SH-SY5Y (cell line): ENCODE measurements around the gene ACTR1B.
A peak's percentile ranks its signal among the peaks of the same experiment; 100 is the strongest.

Experiments
- GATA2 ChIP-seq: IDR thresholded peaks from 2 replicates; pipeline ENCODE4 v1.6.1; 2011; ENCODE audit warnings: mild to moderate bottlenecking, low read depth, low read length
- GATA3 ChIP-seq: IDR thresholded peaks from 2 replicates; pipeline ENCODE4 v1.6.1; 2011; ENCODE audit warnings: low read depth, mild to moderate bottlenecking, low read length, moderate library complexity

Gene ACTR1B

DNA sequence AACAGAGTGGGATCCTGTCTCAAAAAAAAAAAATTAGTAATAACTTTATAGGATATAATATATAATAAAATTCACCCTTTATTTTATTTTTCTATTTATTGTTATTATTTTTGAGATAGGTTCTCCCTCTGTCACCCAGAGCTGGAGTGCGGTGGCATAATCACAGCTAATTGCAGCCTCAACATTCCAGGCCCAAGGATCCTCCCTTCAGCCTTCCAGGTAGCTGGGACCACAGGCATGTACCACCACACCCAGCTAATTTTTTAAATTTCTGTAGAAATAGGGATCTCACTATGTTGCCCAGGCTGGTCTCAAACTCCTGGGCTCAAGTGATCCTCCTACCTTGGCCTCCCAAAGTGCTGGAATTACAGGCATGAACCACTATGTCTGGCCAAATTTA is 6.6 kb upstream of the ACTR1B start:
- no peak for TF ChIP-seq GATA3
- no peak for TF ChIP-seq GATA2

DNA sequence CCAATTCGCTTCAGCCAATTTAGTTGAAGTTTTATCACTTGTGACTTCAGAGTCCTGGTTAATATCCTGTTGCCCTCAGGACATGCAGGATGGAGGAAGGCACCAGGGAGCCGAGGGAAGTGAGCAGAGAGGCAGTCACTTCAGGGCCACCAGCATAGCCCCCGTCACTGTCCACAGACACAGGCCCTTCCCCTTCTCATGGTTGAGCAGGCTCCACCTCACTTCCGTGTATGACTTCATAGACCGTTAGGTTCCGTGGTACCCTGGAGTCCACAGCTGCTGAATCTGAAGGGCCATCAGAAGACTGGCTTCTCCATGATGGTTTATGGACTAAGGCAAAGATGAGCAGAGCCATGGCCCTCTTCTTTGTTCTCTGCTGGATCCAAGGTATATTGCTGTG is 5.6 kb upstream of the ACTR1B start, which contains the start of gene C2orf92:
Gene C2orf92, plus strand, starts transcription at position 266 of the 400 bp plus-strand sequence. Its CDS starts 76 bp downstream, at position 342.
- TF ChIP-seq GATA3 (no peak), GATA2 (no peak)

DNA sequence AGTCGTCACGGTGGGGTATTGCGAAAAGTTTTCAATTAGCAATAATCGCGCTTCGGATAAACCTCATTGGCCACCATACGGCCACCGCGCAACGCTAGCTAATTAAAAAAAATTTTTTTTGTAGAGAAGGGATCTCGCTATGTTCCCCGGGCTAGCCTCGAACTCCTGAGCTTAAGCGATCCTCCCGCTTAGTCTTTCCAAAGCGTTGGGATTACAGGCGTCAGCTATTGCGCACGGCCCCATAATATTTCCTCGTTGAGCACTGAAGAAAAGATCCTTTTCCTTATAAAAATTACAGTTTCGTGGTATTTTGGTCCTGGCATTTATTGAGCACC is 759 bp upstream of the ACTR1B start:
- TF ChIP-seq GATA3 (no peak), GATA2 (no peak)

DNA sequence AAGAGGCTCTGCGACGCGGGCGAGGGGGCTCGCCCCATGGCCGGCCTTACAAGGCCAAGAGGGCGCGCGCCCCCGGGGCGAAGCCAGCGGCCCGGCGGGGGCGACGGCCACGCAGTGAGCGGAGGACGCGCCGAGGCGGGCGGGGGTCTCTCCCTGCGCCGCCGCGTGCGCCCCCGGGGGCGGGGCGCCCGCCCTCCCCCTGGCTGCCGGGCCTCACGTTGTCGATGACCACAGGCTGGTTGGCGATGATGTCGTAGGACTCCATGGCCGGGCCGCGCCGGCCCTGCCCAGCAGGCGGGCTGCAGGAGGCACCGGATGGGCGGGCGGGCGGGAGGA is 250 bp downstream of the ACTR1B start:
- no peak for TF ChIP-seq GATA2
- no peak for TF ChIP-seq GATA3

DNA sequence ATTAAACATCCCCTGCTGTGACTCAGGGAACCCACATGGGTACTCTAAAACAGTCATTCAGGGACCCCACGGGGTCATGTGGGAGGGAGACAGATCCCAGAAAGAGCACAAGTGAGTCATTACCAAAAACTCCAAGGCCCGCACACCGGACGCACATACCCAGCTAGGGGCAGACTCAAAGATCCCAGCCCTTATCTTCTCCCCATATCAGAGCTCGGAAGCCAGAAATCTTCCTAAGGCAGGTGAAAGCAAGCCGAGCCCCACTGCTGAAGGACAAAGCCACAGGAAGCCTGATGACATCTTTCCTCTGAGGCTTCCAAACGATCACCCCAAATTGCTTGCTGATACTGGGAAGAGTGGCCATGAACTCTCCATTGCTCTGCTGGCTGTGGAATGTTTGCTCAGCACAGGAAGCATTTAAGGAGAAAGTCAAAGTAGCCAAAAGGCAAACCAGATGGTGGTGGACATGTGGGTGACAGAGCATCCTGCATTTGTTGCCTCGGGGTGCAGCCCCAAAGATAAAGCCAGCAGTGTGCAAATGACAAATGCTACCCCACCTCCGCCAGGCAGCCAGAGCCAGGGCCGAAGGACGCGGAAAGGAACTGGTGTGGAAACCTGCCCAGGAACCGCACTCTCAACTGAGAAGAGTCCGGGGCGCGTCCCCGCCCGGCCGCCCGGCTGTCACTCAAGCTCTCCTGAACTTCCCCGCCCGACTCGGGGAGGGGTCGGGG is 784 bp downstream of the ACTR1B start:
- TF ChIP-seq GATA2 (peak; percentile 27; the same call in 1 of the 2 replicates), GATA3 (no peak)

DNA sequence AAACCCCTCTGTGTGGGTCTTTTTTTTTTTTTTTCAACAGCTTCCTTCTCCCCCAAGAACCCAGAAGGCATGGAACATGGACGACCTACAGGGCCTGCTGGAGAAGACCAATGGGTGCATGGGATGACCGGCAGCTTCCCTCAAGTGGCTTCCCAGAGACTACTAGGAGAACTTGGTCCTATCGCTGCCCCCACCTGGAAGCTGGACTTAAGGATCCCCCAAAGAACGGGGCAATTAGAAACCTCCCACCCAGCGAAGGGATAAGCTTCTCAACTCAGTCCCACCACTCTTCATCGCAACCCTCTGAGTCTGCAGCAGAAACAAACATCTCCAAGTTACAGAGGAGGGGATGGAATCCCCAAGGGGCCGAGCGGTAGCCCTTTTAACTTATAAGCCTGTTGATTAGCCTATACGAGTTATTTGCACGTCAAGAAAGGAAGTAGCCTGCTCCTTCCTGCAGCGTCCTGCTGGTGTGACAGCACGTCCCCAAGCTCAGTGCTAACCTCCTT is 1.4 kb downstream of the ACTR1B start:
- TF ChIP-seq GATA2 (no peak), GATA3 (no peak)

DNA sequence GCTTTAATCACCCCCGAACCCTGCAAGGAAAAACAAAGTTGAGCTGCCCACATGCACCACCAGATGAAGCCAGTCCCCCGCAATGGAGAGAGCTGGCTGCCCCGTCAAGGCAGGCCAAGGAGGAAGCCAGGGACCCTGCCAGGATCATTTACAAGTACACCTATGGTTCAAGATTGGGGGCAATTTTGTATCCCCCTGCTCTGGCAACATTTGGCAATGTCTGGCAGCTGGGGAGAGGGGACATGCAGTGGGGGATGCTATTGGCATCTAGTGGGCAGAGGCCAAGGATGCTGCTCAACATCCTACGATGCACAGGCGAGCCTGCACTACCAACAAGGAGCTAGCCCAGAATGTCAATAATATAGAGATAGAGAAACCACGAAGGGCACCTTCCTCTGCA is 1.9 kb downstream of the ACTR1B start:
- TF ChIP-seq GATA3 (no peak), GATA2 (no peak)

DNA sequence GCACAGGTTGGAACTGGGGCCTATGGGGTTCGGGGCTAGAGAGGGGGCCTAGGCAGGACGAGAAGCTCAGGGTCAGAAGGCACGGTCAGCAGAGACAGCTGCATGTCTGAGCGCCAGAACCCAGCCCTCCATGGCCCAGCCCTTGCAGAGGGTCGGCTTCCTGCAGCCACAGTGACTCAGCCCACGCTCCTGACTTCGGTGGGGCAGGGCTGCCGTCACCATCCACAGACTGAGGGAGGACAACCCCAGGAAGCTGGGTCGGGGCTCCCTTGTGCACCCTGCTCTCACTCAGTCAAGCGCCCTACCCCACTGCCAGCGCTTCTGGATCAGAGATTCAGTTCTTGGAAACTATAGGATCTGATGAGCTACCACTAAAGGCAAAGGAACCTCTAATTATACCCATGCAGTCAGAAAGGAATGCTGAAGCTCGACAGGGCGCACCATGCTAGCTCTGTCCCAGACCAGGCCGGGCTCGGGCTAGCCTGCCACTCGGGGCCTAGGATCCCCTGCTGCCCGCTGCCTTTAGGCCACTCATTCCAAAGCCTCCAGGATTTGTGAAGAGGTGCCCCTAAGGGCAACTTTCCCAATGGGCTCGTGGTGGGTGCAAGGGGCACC is 3.0 kb downstream of the ACTR1B start:
- TF ChIP-seq GATA3 (no peak), GATA2 (no peak)

DNA sequence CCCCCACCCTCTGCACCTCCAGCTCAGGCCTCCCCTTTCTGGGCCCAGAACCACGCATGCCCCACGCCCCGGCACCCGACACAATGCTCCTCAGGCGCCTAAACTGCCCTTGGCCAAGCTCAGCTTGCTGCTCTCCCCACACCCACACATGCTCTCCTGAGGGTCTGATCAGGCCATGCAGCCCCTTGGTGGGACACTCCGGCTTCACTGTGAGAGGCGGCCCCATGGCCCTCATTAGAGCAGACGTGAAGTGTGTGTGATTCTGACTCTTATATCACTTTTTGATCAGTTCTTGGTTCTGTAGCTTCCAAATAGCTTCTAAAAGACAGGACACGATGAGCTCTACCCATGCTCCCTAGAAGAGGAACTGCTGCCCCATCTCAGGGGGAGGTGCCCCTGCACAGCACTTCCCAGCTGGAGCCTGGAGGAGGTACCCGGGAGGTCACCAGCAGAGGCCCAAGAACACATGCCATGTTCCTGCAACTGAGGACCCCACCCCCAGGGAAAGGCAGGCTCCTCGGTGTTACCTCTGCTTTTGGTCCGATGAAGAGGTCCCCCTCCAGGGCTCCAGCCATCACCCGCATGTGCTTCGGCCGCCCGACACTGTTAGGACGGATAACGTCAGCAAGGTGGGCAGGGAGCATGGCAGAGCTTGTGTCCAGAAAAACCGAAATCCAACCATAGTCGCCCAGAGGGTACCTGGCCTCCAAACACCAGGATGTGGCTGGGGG is 3.6 kb downstream of the ACTR1B start:
- TF ChIP-seq GATA3 (no peak), GATA2 (no peak)

DNA sequence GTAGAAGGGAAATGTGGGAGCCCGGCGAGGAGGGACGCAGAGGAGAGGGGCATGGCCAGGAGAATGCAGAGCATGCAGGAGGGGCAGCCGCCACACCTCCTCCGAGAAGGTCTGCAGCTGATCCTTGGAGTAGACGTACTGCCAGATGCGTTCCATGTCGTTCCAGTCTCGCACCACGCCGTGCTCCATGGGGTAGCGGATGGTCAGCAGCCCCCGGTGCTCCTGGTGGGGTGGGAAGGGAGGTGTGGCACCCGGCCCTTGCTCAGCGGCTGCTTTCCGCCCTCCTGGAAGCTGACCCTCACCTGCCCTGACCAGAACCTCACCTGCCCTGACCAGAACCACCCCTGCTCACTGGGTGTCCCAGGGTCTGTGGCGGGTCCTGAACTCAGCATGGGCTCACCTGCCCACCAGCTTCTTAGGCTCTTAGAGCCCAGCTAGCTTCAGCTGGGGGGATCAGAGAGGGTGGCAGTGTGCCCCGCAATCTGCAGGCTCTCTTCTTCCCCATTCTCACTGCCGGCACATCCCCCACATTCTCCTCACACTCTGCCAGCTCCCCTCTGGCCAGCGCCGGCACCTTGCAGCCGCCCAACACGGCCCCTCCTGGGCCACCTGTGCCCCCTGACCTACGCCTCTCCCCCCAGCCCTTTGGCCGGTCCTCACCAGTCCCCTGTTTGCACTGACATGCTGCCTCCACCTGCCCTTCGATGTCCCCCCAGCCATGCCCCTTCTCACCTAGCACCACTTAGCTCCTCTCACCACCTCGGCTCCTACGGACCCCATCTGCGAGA is 4.4 kb downstream of the ACTR1B start:
- TF ChIP-seq GATA3: no peak
- TF ChIP-seq GATA2: no peak

DNA sequence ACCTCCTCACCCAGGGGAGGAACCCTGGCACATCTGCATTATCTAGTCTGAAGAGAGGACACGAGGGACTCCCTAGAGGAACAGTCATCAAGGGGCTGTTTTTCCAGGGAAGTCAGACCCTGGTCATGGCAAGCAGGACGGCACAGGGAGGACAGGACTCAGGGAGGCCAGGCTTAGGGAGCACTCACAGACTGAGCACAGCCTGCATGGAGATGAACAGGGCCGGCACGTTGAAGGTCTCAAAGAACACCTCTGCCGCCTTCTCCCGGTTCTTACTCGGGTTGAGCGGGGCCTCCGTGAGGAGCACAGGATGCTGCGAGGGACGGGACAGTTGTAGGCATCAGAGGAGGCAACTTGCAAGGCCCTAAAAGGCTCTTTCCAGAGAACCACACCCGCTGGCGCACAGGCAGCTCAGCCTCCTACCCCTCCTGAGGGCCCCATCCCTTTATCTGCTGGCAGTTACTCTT is 5.1 kb downstream of the ACTR1B start:
- TF ChIP-seq GATA3 (no peak), GATA2 (no peak)

DNA sequence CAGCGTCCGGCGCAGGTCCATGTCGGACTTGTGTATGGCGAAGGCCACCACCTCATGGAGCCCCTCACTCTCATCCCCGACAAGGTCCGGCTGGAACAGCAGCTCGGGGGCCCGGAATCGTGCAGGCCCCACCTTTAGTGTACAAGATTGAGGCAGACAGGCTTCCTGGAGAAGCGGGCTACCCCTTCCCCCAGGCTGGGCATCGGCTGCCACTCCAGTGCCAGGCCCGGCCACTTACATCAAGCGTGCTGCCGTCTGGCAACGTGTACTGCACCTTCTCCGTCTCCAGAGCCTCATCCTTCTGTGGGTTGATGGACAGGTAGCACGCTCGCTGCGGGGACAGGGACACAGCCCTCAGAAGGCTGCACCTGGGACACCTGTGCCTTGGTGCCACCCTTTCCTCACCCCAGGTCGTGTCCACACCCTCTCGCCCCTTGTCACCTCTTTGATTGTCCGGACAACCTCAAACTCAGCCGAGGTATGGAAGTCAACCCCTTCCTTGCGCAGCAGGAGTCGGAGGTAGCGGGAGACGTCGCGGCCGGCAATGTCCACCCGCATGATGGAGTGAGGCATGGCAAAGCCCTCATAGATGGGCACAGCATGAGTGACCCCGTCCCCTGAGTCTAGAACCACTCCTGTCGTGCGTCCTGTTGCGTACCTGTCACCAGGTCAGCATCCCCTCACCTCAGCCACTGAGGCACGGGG is 5.7 kb downstream of the ACTR1B start:
- TF ChIP-seq GATA2 (no peak), GATA3 (no peak)

DNA sequence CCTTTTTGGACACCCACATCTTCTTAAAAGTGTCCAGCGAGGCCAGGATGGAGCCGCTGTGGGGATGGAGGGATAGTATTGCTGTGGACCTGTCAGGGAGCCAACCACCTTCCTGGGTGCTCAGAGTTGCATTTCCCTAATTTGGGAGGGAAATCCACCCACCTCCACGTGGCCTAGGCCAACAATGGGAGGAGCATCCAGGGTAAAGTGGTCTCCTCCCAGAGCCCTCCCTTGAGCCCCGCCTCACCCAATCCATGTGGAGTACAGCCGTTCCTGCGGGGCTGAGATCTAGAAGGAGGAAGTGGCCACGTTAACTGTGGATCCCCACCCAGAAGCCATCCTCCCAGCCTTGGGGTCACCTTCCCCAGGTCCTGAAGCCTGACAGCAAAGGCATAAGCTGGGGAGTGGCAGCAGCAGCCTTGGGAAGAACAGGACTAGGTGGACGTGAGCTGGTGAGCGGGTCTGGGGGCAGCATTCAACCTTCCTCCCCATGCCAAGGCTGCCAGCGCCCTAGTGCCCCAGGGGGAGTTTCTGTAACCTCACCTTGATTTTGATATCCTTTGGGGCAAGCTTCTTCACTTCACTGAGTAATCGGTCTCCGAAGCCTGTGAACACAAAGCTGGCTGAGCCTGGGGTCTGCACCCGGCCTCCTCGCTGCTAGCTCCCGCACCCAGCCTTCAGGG is 6.8 kb downstream of the ACTR1B start:
- TF ChIP-seq GATA3 (no peak), GATA2 (no peak)
